Transverse colon (tissue), 4 donors: Measurements from ENCODE around the gene SLC38A10.

ENCODE experiments used
- CTCF ChIP-seq, 5 experiments: fragments of 200-600 bp in 3 of 5; fragments of 450-650 bp in 2 of 5; sonication (generic) in 3 of 5; IDR thresholded peaks; 1 replicate in 2 of 5; 2 replicates in 3 of 5; pipeline ENCODE4 v1.5.1; 2016 to 2017; ENCODE audit warnings: antibody characterized with exemption in 5 of 5, inconsistent platforms in 3 of 5, mild to moderate bottlenecking in 2 of 5, moderate library complexity in 1 of 5
- POLR2AphosphoS5 ChIP-seq, 3 donors: sonication (generic); formaldehyde crosslinking; IDR thresholded peaks; one replicate each; pipeline ENCODE4 v1.6.1; 2016; ENCODE audit warnings: antibody characterized with exemption in 3 of 3

GRCh38 chr17:81267390-81268067, 27.6 kb downstream of the SLC38A10 start:
- no peak for TF ChIP-seq CTCF (IDR thresholded peaks at IDR 0.05)
- no peak for TF ChIP-seq POLR2AphosphoS5 (IDR thresholded peaks at IDR 0.05)
